Fibroblast of pulmonary artery (primary cell): ENCODE measurements around the gene MAP4K1.
"Not testable (repeated sequence)": the region's sequence is repeated elsewhere in the genome, so short reads cannot be mapped to it uniquely, and the experiment has no call there.

Experiments used
- DNase-seq: peaks from one replicate; pipeline ENCODE4 v3.0.0-alpha.2; 2010; ENCODE audit warnings: low read depth
- H3K4me3 ChIP-seq: replicated peaks from 2 replicates; pipeline ENCODE4 v1.5.1; 2011; ENCODE audit warnings: low read depth, mild to moderate bottlenecking, control low read depth, low read length, moderate library complexity
- TF ChIP-seq, protein P1 (sequence below): IDR thresholded peaks from 2 replicates; pipeline ENCODE4 v1.5.1; 2011; ENCODE audit warnings: mild to moderate bottlenecking, control low read depth, low read length, inconsistent platforms; ENCODE audit errors: missing control alignments

The MAP4K1 gene

DNA sequence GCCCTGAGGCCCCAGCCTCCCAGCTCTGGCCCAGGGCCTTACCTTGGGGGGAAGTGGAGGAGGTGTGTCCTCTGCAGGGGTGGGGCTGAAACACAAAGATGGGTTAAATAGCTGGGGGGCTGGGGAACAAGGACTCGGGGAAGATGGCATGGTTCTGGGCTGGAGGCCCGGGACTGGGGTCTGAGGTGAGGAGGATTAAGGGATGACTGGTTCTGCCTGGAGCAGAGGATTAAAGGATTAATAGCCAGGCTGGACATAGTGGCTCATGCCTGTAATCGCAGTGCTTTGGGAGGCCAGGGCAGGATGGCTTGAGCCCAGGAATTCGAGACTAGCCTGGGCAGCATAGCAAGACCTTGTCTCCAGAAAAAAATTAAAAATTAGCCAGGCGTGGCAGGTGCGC lies 11.6 kb downstream of the MAP4K1 start:
- no peak for DNase-seq
- TF ChIP-seq, protein P1, sequence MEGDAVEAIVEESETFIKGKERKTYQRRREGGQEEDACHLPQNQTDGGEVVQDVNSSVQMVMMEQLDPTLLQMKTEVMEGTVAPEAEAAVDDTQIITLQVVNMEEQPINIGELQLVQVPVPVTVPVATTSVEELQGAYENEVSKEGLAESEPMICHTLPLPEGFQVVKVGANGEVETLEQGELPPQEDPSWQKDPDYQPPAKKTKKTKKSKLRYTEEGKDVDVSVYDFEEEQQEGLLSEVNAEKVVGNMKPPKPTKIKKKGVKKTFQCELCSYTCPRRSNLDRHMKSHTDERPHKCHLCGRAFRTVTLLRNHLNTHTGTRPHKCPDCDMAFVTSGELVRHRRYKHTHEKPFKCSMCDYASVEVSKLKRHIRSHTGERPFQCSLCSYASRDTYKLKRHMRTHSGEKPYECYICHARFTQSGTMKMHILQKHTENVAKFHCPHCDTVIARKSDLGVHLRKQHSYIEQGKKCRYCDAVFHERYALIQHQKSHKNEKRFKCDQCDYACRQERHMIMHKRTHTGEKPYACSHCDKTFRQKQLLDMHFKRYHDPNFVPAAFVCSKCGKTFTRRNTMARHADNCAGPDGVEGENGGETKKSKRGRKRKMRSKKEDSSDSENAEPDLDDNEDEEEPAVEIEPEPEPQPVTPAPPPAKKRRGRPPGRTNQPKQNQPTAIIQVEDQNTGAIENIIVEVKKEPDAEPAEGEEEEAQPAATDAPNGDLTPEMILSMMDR, result no peak

DNA sequence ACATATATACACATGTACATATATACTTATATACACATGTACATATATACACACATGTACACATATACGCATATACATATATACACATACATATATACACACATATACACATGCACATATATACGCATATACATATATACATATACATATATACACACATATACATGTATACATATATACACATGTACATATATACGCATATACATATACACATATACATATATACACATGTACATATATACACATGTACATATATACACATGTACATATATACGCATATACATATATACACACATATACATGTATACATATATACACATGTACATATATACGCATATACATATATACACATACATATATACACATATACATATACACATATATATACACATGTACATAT lies 14.9 kb downstream of the MAP4K1 start:
- not testable (repeated sequence) for H3K4me3 ChIP-seq, DNase-seq

More for the DNA sequence above, 11.6 kb downstream of the MAP4K1 start:
- H3K4me3 ChIP-seq, result no peak overlapping the region

GRCh38 chr19:38599722-38600121 lies 18.0 kb downstream of the MAP4K1 start:
- TF ChIP-seq, protein P1, result no peak
- no peak overlapping the region for H3K4me3 ChIP-seq
- DNase-seq, result no peak

DNA sequence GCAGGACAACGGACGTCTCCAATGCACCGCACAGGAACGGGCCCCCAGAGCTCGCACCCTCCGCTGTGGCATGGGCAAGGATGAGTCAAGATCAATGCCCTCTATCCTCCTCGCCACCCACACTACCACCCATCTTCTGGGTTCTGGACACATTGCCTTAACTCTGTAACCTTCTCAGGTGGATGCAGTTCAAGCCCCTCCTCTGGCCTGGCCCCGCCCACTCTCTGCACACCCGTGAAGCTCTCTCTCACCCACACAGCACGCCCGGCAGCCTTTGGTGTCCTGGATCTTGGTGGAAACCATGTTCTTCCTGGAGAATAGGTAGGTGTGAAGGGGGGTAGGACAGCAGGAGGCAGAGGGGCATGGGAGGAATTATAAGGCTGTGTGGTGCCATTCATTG lies 20.7 kb downstream of the MAP4K1 start:
- DNase-seq, result no peak
- TF ChIP-seq, protein P1, result no peak
- H3K4me3 ChIP-seq, result no peak overlapping the region

DNA sequence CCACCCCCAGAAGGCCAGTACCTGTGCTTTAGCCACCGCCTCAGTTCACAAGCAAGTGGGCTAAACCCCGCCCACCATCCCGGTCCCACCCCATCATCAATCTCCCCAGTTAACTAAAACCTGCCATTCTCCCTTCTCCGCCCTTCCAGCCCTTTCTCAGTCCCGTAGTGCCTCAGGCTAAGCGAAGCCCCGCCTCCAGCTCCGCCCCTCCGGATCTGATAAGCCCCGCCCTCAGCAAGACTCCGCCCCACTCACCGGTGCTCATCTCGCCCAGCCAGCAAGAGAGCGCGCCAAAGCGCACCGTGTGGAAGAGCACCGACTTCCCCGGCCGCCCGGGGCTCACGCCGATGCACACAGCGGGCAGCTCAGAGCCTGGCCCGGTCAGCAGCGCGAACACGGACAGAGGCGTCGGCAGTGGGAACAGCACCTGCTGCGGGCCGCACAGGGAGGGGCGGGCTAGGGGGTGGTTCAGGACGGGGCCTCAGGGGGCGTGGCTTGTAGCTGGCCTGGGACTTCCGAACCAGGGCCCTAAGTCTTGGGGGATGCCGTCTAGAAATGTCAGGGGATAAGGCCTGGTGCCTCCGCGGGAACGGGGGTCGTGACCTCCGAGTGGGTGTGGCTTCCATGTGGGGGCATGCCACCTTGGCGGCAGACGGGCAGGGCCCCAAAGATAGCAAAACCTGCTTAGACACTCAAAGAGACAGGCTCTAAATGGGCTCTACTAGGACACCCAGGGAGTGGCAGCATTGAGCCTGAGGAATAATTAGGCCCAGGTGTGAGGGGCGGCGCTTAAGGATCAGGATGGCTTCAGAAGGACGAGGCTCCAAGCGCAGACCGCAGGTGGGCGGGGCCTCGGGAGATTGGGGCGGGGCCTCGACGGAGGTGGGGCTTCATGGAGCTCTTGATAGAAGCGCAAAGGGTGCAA lies 21.4 kb downstream of the MAP4K1 start:
- DNase-seq, result no peak
- H3K4me3 ChIP-seq, result no peak overlapping the region
- TF ChIP-seq, protein P1, result no peak

DNA sequence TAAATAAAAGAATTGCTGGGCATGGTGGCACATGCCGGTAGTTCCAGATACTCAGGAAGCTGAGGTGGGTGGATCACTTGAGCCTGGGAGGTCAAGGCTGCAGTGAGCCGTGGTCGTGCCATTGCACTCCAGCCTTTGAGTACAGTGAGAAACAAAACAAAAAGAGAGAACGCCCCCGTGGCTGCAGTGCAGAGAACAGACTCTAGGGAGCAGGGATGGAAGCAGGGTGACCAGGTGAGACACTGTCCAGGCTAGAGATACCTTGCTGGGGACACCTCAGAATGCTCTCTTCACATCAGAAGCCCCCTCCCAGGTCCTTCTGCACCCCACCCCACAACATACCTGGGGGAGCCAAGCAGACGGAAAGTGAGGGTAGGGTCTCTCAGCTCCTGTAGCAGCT lies 24.8 kb downstream of the MAP4K1 start:
- TF ChIP-seq, protein P1, result no peak
- no peak for DNase-seq
- no peak overlapping the region for H3K4me3 ChIP-seq

GRCh38 chr19:38588041-38588440 lies 29.7 kb downstream of the MAP4K1 start:
- DNase-seq, result no peak
- no peak overlapping the region for H3K4me3 ChIP-seq
- TF ChIP-seq, protein P1, result no peak
